HG03439 (cell line): ENCODE results near the gene ABCB1.

ENCODE experiments used
- ATAC-seq: cut with Tn5 transposase; IDR thresholded peaks from one replicate; pipeline ENCODE4 v1.9.1; 2021; ENCODE audit warnings: mild to moderate bottlenecking, moderate library complexity; ENCODE audit not compliant: unreplicated experiment

ABCB1 gene

DNA sequence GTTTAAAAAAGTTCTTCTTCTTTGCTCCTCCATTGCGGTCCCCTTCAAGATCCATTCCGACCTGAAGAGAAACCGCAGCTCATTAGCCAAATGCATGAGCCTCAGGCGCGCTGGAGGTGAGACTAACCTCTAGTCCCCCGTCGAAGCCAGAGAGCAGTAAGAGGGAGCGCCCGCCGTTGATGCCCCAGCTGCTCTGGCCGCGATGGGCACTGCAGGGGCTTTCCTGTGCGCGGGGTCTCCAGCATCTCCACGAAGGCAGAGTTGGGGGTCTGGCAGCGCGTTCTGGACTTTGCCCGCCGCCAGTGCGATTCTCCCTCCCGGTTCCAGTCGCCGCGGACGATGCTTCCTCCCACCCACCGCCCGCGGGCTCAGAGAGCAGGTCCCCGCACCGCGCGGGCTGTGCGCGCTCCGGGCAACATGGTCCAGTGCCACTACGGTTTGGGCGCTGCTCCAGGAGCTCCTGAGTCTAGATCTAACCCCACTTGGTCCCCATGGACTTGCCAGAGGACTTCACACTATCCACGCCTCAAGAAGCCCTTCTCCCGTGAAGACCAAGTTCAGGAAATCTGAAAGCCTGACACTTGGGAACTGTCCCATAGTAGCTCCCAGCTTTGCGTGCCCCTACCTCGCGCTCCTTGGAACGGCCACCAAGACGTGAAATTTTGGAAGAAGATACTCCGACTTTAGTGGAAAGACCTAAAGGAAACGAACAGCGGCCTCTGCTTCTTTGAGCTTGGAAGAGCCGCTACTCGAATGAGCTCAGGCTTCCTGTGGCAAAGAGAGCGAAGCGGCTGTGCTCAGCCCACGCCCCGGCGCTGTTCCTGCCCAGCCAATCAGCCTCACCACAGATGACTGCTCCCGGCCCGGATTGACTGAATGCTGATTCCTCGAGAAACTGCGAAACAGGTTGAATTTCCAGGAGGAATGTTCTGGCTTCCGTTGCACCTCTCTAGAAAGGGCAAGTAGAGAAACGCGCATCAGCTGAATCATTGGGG lies at the start of gene ABCB1:
ABCB1 (minus strand) TSS at position 755 of the 995 bp plus-strand sequence; CDS start at position 55, 700 bp downstream.
- ATAC-seq, result peak; percentile 63

DNA sequence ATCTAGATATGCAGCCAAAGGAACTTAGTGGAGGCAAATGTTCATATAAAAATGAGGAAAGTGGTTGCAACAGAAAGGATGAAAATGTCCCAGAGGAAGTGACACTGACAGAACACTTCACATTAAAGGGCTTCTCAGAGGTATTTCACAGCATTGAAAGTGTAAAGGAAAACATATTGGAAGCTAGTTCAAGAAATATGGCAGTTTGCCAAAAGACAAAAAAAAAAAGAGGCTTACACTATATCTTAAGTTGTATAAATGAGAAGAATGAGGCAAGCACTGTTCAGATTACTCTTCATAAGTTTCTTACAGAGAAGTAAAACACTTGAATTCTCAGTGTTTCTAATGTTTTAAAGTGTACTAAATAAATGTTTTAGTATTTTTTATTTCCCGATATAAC lies 47.6 kb upstream of the ABCB1 start:
- no peak for ATAC-seq

DNA sequence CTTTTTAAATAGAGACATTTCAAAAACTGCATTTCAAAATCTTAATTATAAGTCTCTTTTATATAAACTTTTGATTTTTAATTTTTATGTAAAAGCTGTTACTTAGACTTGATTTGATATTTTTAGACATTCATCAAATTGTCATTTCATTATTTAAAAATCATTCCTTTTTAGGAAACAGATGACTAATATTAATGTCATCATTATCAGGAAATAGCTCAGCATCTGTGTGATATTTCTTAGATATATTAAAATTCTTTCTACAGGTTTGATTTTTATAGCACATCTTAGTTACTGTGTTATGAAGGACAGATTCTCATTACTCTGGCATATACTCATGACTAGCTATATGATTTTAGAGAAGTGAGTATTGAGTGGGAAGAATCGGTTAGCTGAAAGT lies 44.8 kb upstream of the ABCB1 start:
- ATAC-seq, result no peak

DNA sequence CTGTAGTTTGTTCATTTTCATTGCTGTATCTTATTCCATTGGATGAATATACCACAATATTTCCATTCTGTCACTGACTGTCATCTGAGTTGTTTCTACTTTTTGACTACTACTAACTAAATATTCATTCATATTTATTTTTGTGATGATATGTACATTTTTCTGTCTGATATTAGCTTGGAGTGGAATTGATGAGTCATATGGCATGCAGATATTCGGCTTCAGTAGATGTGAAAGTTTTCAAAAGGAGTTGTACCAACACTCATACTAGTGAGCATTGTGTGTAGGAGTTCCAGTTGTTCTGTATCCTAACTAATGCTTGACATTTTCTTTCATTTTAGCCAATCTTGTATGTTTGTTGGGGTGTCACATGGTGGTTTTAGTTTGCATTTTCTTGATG lies 35.2 kb upstream of the ABCB1 start:
- no peak for ATAC-seq

DNA sequence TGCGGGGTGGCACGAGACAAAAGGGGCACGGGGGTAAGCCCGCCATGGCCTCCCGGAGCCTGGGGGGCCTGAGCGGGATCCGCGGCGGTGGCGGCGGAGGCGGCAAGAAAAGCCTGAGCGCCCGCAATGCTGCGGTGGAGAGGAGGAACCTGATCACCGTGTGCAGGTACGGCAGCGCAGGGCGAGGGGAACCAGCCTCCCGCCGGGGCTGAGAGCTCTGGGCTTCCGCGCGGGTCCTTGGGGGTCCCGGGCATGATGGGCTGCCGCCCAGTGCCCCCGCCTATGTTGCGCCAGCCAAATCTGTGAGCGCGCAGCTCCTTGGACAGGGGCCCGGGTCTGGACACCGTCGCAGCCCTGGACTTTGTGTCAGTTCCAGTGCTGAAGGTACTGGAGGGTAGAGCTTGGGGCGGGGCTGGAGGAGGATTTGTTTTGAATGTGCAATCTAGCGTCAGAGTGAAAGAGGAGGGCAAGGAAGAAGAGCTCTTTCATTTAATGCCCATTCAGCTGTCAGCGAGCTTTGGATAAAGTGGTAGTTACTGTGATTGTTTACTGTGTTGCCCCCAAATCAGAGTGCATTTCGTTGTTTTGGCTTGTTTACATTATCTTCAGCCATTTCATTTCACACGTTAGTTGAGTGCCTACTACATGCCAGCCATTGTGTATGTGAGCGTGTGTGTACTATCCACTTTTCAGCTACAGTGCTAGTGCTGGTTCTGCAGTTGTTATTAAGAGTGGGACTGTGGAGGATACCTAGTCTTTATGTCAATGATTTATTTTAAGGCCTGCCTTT lies 28.3 kb upstream of the ABCB1 start:
- ATAC-seq, result peak; percentile 26

DNA sequence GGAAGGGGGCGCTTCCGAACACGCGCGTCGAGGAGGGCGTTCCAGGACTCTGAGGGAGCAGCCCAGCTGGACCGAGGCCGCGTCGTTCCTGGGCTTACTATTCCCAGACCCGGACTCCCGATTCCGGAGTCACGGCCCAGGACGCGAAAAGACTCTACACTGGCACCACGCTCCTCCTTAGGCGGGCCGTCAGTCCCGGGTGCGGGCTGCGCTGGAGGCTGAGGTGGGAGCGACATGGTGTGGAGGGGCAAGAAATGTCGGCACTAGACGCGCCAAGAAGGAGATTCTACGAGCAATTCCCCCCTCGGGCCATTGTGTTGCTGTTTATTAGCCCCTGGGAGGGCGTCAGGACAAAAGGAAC lies 26.9 kb upstream of the ABCB1 start:
- ATAC-seq, result peak; percentile 26

DNA sequence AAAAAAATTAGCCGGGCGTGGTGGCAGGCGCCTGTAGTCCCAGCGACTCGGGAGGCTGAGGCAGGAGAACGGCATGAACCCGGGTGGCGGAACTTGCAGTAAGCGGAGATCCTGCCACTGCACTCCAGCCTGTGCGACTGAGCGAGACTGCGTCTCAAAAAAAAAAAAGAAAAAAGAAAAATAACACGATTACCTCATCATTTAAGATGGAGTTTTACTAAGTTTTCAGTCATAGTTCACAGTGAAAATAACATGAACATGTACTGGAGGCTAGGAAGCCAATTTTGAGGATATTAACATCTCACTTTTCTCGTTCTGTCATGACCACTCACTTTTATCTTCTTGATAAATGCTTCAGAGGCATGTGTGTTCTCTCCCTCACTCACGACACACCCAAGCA lies 24.4 kb upstream of the ABCB1 start:
- no peak for ATAC-seq

DNA sequence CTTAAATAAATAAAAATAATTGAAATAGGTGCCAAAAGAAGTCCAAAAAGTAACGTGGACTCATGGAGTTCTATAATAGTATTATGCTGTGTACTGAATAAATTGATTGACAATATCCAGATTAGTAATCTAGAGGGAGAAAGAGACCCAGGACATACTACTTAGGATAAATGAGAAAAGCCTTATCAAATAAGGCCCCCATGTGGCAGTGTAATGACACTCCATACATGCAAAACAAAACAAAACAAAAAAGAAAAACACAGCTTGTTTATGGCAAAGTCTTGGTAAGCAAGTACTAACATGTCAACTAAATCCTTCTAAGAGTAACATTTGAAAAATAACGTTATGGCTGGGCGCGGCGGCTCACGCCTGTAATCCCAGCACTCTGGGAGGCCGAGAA lies 23.9 kb upstream of the ABCB1 start:
- no peak for ATAC-seq

DNA sequence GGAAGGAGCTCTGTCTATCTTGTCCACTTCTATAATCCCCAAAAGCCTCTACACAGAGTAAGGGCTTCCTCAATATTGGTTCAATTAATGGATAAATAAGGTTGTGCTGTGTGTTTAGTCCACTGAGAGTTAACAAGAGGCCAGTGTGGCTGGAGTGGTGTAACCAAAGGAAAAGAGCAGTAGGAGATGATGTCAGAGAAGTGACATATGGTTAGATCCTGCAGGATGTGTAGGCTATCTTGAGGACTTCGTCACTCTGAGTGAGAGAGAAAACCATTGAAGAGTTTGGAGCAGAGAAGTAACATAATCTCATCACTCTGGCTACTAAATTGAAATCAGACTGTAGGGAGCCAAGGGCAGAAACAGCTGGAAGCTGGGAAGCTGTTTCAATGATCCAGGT lies 14.5 kb upstream of the ABCB1 start:
- no peak for ATAC-seq

DNA sequence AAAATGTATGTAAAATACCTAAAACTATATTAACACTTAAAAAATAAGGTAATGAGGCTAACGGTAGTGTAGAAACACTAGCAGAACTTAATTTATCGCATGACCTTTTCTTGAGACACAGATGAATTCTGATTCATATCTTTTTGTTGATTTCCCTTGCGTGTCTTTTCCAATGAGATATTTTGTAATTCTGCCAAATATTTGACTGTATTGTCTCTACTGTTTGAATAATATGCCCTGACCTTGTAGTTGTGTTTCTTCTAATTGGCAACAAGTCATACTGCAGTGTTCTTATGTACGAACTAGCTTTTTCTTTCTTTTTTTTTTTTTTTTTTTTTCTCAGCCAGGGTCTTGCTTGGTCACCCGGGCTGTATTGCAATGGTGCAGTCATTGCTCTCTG lies 9.2 kb upstream of the ABCB1 start:
- no peak for ATAC-seq

DNA sequence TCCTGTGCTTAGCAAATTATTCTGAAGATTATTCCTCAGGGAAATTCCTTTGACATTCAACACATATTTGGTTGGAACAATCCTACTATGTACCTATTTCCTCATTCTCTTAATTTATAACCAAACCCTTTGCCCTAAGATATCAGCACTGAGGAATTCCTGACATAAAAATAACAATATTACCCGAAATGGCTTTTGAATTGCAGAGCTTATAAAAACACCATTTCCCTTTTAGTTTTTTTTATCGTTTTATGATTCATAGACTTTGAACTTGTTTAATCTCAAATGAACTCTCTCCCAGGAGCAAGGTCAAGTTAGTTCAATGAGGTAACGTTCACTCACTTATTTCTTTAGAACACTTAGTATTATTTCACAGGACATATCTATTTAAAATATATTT lies 7.7 kb upstream of the ABCB1 start:
- no peak for ATAC-seq

DNA sequence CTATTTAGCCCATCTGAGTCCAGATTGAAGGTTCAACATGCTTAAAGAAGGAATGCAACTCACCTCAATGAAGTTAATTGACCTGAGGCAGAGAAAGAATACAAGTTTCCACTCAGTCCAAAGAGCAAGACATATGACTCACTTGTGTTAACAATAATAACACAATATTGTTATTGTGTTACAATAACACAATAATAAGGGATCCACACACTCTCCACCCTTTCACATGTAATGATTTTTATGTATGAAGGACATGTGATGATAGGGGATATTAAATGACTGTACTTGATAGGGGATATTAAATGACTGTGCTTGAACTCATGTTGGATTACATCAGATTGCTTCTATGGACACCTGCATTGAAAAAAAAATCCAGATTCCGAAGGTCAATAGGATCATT lies 3.6 kb upstream of the ABCB1 start:
- ATAC-seq, result no peak

DNA sequence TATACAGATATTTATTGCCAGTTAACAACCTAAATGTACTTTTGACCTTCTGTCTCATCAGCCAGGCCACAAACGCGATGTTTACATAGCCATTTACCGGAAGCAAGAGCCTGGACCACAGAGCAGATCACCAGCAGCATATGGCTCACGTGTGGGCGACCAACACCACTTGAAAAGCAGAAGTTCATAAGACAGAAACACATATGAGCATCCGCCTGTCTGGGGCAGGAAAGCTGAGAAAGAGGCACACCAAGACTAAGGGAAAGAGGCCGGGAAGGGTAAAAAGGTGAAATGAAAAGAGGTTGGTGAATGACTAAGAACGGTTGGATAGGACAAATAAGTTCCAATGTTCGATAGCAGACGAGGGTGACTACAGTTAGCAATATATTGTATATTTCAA lies 1.3 kb downstream of the ABCB1 start:
- peak; percentile 95 for ATAC-seq

DNA sequence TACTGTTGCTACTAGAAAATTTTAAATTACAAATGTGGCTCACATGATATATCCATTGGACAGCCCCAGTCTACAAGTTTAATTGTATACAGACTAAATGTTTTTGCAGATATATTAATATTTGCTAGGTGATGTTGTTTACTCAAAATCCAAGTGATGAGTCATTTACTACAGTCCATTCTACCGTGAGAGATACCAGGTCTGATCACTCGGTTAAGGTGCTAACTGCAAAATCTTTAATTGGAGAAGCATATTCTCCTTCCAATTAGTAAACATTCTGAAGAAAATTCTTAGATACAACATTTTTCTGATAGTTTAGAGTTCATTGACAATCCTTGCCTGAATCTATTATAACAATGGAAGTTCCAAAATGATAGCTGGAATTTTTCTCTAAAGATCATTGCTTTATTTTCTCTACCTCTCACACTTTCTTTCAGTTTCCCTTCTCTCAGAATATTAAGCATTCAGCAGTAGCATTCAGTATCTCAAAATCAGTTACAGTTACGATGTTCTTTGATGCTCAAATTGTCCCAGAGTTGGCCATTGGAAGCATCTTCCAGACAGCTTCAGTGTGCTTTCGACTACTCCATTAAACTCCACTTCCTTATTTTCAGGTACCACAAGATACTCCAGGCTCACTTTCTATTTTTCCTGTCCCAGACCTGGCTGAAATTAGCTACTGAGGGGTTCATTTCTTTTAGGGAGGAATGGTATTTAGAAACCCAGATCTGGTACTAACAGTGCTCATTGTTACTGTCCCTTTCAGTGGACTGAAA lies 2.3 kb downstream of the ABCB1 start:
- no peak for ATAC-seq

DNA sequence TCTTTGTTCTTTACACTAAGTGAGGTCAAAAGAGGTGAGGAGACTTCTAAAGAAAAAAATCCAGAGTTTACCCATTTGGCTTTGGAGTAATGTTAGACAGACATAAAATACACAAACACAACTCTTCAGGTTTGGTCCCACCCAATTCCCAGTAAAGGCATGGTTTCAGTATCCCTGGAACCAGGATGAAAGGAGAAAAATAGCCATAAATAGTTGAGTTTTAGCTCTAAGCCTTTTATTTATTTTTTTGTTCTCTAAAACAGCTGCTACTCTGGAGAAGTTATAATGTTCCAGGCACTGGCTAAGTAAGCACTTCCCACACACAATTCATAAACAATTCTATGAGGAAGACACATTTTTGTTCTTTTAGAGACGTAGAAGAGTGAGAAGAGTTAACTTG lies 4.0 kb downstream of the ABCB1 start:
- ATAC-seq, result no peak

DNA sequence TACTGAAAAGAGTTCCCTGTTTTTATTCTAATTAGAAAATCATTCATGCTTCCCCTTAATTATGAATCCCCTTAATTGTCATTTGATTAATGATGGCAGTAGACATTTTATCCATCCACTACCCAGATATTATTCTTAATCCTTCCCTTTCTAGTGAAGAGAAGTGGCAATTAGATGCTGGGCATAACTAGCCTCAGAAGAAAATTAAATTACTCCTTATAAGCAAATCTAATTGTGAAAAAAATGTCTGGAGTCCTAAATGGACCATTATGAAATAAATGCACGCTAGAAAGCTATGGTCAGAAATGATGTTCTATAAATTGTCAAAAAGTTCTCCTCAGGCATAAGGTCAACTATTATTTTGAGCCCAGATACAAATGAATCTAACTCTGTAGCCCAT lies 4.5 kb downstream of the ABCB1 start:
- ATAC-seq, result no peak

DNA sequence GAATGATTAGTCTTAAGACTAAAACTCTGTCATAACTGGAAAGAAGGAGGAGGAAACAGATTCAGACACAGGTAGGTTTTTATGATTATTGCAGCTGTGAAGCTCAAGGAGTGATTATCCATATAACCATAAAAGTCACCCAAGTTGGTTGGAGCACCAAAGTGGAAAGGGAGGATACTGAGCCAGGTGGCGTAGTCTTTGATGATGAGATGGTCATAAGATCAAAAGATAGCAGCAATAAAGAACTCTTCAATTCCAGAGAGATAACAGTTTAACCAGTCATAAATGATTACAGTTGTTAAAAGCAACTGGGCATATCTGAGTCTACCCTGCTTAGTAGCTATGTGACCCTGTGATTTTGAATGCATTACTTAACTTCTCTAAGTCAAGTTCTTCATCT lies 8.4 kb downstream of the ABCB1 start:
- ATAC-seq, result no peak

DNA sequence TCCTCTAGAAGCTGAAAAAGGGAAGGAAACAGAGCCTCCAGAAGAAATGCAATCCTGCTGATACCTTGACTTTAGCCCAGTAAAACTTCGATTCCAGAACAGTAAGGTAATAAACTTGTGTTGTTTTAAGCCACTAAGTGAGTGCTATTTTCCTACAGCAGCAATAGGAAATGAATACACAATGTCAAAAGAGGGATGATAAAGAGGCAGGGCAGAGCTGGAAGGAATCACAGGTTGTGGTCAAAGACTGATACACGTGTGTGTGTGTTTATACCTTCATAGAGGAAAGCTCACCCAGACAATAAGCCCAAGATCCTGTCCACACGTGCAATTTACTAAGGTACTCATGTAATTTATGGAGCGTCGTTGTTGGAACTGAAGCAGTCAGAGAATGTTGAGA lies 9.5 kb downstream of the ABCB1 start:
- ATAC-seq, result no peak

DNA sequence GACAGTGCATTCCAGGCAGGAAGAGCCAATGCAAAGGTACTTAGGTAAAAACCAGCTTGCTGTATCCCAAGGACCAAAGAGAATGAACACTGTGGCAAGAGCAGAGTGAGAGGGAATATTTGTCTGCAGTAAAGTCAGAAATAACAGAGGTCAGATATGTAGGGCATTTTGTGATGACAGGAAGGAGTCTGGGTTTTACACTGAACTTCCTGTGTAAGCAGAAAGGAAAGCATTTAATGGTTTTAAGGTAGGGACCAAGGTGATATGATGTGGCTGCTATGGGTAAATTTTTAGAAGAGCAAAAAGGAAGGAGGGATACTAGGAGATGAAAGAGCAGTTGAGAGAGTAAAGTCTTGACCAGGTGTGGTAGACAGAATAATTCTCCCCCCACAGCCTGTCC lies 10.1 kb downstream of the ABCB1 start:
- ATAC-seq, result no peak

DNA sequence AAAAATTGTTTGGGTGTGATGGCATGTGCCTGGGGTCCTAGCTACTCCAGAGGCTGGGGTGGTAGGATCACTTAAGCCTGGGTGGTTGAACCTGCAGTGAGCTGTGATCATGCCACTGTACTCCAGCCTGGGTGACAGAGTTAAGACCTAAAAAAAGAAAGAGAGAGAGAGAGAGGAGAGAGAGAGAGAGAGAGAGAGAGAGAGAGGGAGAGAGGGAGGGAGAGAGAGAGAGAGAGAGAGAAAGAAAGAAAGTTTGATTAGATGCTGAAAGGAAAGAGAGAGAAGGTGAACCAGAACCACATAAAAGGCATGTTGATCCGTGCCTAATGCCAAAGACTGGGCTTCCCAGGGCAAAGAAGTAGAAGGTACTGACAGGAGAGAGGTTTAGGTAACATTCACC lies 11.1 kb downstream of the ABCB1 start:
- ATAC-seq, result no peak

DNA sequence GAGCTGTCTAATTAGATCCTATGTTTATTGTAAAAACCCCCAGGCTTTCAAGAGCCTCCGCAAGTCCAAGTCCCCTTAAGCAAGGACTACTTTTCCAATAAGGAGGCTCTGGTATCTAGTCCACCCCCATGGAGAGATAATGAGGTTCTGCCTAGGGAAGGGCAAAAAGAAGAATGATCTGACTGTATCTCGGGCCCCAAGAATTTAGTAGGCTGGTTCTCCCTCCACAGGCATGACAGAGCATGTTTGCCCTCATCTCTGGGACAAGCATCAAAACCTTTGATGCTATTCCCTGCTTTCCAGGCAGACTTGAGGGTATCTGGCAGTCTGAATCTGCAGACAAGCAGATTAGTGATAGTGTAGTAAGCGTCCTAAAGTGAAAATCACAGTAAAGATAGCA lies 19.0 kb downstream of the ABCB1 start:
- ATAC-seq, result no peak
